GM23248 (cell line): ENCODE measurements around the gene PCCA.

Experiments
- EZH2 ChIP-seq: fragments of 200-600 bp; sonication (generic); IDR thresholded peaks from 2 replicates; pipeline ENCODE4 v1.6.1; 2018; ENCODE audit warnings: antibody characterized with exemption, mild to moderate bottlenecking; ENCODE audit not compliant: insufficient read depth, poor library complexity, severe bottlenecking
- EZH2phosphoT487 ChIP-seq: fragments of 200-600 bp; sonication (generic); IDR thresholded peaks from 2 replicates; pipeline ENCODE4 v1.6.1; 2018; ENCODE audit warnings: antibody characterized with exemption, moderate library complexity, mild to moderate bottlenecking, low read depth; ENCODE audit not compliant: insufficient read depth

GRCh38 chr13:100362371-100362770 is 273.5 kb downstream of the PCCA start:
- no peak for TF ChIP-seq EZH2phosphoT487
- TF ChIP-seq EZH2 = no peak
